HG03135 (cell line): ENCODE measurements around the gene ZFAND2A.
"Not testable (repeated sequence)": the region's sequence is repeated elsewhere in the genome, so short reads cannot be mapped to it uniquely, and the experiment has no call there.

ENCODE experiments used
- ATAC-seq: cut with Tn5 transposase; IDR thresholded peaks from one replicate; pipeline ENCODE4 v1.9.1; 2021; ENCODE audit warnings: mild to moderate bottlenecking, moderate library complexity; ENCODE audit not compliant: unreplicated experiment

ZFAND2A gene, protein sequence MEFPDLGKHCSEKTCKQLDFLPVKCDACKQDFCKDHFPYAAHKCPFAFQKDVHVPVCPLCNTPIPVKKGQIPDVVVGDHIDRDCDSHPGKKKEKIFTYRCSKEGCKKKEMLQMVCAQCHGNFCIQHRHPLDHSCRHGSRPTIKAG

DNA sequence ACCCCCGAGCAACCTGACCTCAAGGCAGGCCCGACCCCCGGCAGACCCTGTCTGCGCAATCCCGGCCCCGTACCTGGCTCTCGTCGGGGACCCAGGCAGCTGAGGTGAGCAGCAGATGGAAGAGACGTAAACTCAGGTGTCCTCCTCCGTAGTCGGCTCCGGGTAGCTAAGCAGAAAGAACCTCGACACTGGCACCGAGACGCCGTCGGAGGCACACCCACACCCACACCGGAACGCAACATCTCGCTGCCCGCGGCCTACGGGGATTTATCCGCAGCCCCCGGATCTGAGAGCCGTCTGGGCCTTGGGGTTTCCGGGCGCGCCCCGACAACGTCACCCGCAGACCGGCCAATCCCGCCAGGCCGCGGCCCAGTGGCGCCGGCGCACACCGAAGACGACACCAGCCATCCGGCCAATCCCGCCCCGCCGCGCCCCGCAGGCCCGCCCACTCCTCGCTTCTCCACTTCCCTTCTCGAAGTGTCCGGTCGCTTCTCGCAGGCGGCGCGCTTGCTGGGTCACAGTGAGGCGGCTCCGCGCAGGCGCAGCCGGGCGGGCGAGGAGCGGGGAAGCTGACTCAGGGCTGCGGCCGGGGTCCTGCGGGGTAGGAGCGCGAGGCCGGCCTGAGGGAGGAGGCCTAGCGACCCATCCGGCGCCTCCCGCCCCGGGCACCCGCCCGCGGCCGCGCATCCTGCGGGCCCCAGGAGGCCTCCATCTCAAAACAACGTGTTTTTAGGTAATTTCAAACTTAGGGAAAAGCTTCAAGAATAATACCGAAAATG is at the start of gene ZFAND2A:
Gene ZFAND2A, minus strand, starts transcription at position 306 of the 779 bp plus-strand sequence. CDS start 1,984 bp downstream, outside the sequence.
- peak; percentile 95 for ATAC-seq

DNA sequence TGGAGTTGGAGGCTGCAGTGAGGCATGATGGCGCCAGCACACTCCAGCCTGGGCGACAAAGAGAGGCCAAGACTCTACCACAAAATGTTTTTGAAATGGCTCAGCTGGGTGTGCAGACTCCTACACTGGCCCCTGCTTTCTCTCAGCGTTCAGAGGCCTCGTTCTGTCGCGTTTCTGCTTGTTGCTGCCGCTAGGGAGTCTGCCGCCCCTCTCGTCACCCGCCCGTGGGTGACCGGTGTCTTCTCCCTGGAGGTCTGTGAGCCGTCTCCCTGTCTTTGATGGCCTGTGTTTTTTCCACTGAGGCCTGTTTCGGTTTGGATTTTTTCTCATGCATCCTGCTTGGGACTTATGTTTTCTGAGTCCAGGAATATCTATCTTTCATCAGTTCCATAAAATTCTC is 49.1 kb upstream of the ZFAND2A start:
- ATAC-seq: no peak

- not testable (repeated sequence) for ATAC-seq
Measured at GRCh38 chr7:1205742-1206141, 45.7 kb upstream of the ZFAND2A start.

DNA sequence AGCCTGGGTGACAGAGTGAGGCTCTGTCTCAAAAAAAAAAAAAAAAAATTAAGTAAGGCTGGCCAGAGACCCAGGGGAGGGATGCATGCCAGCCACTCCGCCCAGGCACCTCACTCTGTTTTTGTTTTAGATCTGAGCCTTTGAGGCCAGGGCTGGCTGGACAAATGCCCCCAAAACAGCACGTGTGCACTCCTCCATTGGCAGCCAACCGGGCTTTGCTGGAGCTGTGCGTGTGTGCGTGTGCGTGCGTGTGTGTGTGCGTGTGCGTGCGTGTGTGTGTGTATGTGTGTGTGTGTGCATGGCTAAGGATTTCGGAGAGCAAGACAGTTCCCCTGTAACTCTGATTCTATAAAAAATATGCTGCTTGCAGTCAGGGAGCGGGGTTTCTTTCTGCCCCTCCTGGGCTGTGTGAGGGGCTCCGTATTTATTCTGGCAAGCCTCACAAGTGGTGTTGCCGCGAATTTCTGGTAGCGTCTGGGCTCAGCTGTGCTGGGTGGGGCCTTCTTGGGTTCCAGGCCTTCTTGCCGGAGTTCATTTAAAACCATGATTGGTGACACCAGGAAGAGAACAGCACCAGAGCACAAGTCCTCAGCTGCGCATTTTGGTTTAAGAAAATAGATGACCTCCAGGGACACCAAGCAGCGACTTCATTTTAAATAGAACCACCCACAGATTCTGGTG is 44.6 kb upstream of the ZFAND2A start:
- no peak for ATAC-seq

GRCh38 chr7:1202914-1203313 is 42.9 kb upstream of the ZFAND2A start:
- not testable (repeated sequence) for ATAC-seq

GRCh38 chr7:1201916-1202315 is 41.9 kb upstream of the ZFAND2A start:
- ATAC-seq: no peak

DNA sequence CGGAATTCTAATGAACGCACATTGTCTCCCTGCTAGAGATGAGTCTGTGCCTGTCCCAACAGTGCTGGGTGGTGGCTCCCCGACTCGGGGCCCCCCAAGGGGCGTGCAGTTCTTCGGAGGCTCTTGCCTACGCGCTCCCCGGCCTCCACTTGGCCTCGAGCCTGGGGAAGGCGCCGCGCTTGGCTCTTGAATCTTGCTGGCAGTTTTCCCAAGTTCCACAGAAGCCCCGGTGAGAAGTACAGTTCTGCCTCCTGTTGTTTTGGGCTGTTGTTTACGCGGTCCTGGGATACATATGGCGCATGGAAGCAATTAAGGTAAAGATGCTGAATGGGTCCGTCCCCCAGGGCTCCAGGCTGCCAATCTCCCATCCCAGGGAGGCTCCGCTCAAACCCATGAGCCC is 40.0 kb upstream of the ZFAND2A start:
- no peak for ATAC-seq

GRCh38 chr7:1197997-1198625 is 38.1 kb upstream of the ZFAND2A start:
- ATAC-seq: no peak

GRCh38 chr7:1196950-1197349 is 37.0 kb upstream of the ZFAND2A start:
- ATAC-seq: no peak

- ATAC-seq: not testable (repeated sequence)
Measured at GRCh38 chr7:1196441-1196840, 36.4 kb upstream of the ZFAND2A start.

- ATAC-seq: no peak
Measured at GRCh38 chr7:1193593-1194424, 33.8 kb upstream of the ZFAND2A start.

DNA sequence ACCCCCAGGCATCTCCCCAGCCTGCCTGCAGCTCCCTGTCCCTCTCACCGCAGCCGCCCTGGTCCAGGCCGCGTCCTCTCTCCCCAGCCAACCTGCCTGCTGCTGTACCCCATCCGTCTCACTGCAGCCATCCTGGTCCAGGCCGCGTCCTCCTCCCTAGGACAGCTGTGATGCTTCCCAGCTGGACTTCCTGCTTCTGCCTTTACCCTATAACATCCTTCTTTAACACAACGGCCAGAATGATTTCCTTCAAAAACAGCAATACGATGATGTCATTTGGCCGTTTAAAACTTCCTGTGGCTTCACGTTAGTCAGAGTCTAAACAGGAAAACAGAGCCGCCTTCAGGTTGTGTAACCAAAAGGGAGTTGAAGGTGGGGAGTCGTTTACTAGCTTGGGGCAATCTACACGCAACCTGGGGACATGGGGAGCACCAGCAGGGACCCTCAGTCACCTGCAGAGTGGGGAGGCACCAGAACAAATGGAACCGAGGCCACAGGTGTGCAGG is 32.2 kb upstream of the ZFAND2A start:
- no peak for ATAC-seq

DNA sequence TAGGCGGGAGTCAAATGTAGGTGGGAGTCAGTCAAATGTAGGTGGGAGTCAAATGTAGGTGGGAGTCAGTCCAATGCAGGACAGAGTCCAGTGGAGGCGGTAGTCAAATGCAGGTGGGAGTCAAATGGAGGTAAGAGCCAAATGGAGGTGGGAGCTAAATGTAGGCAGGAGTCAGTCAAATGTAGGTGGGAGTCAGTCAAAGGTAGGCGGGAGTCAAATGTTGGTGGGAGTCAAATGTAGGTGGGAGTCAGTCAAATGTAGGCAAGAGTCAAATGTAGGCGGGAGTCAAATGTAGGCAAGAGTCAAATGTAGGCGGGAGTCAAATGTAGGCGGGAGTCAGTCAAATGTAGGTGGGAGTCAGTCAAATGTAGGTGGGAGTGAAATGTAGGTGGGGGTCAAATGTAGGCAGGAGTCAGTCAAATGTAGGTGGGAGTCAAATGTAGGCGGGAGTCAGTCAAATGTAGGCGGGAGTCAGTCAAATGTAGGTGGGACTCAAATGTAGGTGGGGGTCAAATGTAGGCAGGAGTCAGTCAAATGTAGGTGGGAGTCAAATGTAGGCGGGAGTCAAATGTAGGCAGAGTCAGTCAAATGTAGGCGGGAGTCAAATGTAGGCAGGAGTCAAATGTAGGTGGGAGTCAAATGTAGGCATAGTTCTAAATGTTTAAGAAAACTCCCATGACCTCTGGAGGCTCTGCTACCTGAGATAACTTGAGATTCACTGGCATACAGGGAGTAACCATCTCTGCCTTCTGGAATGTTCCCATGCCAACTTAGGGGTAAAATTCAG is 30.2 kb upstream of the ZFAND2A start:
- ATAC-seq: no peak

GRCh38 chr7:1188720-1189294 is 28.8 kb upstream of the ZFAND2A start:
- ATAC-seq: no peak

- no peak for ATAC-seq
Measured at GRCh38 chr7:1187127-1187526, 27.1 kb upstream of the ZFAND2A start.

GRCh38 chr7:1181640-1182039 is 21.6 kb upstream of the ZFAND2A start:
- ATAC-seq: no peak

DNA sequence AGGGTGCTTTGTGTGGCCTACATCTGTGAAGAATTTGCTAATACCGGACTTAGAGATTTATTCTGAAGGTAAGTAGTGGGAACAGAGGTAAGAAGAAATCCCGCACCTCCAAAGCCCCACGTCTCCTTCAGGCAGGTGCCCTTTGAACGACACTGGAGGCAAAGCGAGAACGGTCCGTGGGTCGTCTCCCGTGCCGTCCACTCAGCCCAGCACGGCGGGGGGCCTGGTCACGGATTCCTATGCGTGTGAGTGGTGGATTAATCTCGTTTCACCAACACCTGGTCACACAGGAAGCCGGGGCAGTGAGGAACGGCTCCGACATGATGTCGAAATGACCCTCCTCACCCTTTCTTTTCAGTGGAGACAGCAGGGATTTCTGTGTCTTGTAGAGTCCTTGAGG is 21.0 kb upstream of the ZFAND2A start:
- ATAC-seq: no peak

GRCh38 chr7:1176891-1177373 is 16.9 kb upstream of the ZFAND2A start:
- ATAC-seq: no peak
